Ishikawa (cell line): Measurements from ENCODE around the gene PTCH1.

Source experiments
- CREB1 ChIP-seq: IDR thresholded peaks from 2 replicates; pipeline ENCODE4 v1.6.1; 2012; ENCODE audit warnings: low read depth
- EGR1 ChIP-seq: IDR thresholded peaks from 2 replicates; pipeline ENCODE4 v1.6.1; 2012
- EP300 ChIP-seq: IDR thresholded peaks from 2 replicates; pipeline ENCODE4 v1.6.1; 2012; ENCODE audit warnings: borderline replicate concordance
- FOXM1 ChIP-seq: IDR thresholded peaks from 2 replicates; pipeline ENCODE4 v1.6.1; 2012; ENCODE audit warnings: low read depth, borderline replicate concordance
- RAD21 ChIP-seq: IDR thresholded peaks from 2 replicates; pipeline ENCODE4 v1.6.1; 2012; ENCODE audit warnings: low read depth
- TAF1 ChIP-seq: IDR thresholded peaks from 2 replicates; pipeline ENCODE4 v1.6.1; 2012; ENCODE audit warnings: low read depth, mild to moderate bottlenecking
- TCF12 ChIP-seq: IDR thresholded peaks from 2 replicates; pipeline ENCODE4 v1.6.1; 2012; ENCODE audit warnings: low read depth
- YY1 ChIP-seq: IDR thresholded peaks from 2 replicates; pipeline ENCODE4 v1.6.1; 2012; ENCODE audit warnings: low read depth
- TF ChIP-seq, protein P1 (sequence below): IDR thresholded peaks from 2 replicates; pipeline ENCODE4 v1.6.1; 2012
- TF ChIP-seq, protein P2 (sequence below): IDR thresholded peaks from 2 replicates; pipeline ENCODE4 v1.6.1; 2012; ENCODE audit warnings: low read depth, mild to moderate bottlenecking

DNA sequence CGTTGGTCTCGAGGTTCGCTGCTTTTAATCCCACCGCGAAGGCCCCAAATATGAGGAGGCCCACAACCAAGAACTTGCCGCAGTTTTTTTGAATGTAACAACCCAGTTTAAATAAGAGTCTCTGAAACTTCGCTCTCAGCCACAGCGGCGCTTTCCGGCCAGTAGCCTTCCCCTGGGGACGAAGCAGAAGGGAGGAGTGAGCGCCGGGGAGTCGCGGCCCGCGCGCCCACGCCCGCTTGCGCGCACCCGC, 10.4 kb downstream of the PTCH1 start:
- TF ChIP-seq EP300 (no peak), FOXM1 (no peak), RAD21 (no peak), EGR1 (no peak), TCF12 (no peak), TAF1 (no peak), CREB1 (no peak), YY1 (no peak)
- TF ChIP-seq, protein P1, sequence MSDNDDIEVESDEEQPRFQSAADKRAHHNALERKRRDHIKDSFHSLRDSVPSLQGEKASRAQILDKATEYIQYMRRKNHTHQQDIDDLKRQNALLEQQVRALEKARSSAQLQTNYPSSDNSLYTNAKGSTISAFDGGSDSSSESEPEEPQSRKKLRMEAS, result no peak
- TF ChIP-seq, protein P2, sequence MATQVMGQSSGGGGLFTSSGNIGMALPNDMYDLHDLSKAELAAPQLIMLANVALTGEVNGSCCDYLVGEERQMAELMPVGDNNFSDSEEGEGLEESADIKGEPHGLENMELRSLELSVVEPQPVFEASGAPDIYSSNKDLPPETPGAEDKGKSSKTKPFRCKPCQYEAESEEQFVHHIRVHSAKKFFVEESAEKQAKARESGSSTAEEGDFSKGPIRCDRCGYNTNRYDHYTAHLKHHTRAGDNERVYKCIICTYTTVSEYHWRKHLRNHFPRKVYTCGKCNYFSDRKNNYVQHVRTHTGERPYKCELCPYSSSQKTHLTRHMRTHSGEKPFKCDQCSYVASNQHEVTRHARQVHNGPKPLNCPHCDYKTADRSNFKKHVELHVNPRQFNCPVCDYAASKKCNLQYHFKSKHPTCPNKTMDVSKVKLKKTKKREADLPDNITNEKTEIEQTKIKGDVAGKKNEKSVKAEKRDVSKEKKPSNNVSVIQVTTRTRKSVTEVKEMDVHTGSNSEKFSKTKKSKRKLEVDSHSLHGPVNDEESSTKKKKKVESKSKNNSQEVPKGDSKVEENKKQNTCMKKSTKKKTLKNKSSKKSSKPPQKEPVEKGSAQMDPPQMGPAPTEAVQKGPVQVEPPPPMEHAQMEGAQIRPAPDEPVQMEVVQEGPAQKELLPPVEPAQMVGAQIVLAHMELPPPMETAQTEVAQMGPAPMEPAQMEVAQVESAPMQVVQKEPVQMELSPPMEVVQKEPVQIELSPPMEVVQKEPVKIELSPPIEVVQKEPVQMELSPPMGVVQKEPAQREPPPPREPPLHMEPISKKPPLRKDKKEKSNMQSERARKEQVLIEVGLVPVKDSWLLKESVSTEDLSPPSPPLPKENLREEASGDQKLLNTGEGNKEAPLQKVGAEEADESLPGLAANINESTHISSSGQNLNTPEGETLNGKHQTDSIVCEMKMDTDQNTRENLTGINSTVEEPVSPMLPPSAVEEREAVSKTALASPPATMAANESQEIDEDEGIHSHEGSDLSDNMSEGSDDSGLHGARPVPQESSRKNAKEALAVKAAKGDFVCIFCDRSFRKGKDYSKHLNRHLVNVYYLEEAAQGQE, result no peak
